ENCODE measurements around the gene DLK1. TPM values are rescaled to one million over a fixed set of nuclear protein-coding genes. Genes with fewer than 3 reads are reported as not detected.

Gene DLK1
- total RNA-seq, 1 experiment from 2014 or later: 0.69 TPM

DNA sequence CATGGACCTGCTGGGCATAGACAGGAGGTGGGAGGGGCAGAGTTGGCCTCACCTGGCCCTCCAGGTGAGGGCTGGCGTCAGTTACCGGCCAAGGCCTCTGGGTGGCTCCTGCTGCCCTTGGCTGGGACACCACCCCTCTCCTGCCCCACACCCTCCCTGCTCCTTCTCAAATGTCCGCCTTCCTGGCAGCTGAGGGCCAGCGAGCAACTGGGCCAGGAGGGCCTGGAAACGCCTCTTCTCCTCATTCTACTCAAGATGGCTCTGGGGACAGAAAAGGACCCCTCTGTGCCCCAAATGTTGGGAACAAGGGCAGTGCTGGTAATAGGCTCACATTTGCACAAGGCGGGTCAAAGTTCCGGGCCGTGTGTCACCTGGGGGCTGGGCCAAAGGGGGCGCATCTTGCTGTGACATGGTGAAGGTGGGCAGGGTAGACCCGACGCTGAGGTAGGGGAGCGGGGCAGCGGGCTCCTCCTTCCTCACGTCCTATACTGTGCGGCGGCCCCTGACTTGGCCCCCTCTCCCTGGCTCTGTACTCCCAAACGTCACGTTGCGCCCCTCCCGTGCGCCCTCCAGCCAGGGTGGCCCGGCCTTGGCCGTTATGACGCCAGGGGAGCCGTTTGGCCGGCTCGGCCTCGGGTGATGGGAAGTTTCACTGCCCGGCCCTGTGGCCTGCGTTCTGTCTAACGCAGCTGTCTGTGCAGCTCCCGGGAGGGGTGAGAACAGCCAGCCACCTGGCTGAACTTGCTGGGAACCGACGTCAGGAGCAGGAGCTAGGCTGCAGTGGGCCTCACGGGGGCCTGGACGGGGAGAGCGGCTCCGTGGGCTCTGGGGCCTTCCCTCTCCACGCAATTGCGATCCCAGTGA, 18.0 kb upstream of the DLK1 start:
- Histone ChIP-seq H3K36me3 (ENCODE audit: control insufficient read depth, insufficient read depth, low read length) (no peaks in the 10 kb centered on the region), H3K4me3 (ENCODE audit: low read depth in 2 of 2, low read length in 2 of 2) (no peak overlapping the region), H3K27me3 (ENCODE audit: control insufficient read depth, insufficient read depth, low read length) (no peaks in the 10 kb centered on the region), H3K27ac (ENCODE audit: low read length) (no peak overlapping the region), H3K9me3 (ENCODE audit: control insufficient read depth, insufficient read depth, low read depth, low read length) (no peaks in the 10 kb centered on the region), H3K4me1 (ENCODE audit: control insufficient read depth, insufficient read depth, low read length) (no peaks in the 10 kb centered on the region; the same call in 1 of the 2 replicates)
- ChIA-PET POLR2A (no interaction called here), CTCF (no interaction called here)
- in situ Hi-C loops (cut with HindIII; ENCODE audit: low pct_unique_long_range_greater_than_20kb, low sequenced_read_pairs) (no loop called here), intact Hi-C loops (cut with micrococcal nuclease; ENCODE audit: unreplicated experiment) (no loop called here)
- TF ChIP-seq, protein P1, sequence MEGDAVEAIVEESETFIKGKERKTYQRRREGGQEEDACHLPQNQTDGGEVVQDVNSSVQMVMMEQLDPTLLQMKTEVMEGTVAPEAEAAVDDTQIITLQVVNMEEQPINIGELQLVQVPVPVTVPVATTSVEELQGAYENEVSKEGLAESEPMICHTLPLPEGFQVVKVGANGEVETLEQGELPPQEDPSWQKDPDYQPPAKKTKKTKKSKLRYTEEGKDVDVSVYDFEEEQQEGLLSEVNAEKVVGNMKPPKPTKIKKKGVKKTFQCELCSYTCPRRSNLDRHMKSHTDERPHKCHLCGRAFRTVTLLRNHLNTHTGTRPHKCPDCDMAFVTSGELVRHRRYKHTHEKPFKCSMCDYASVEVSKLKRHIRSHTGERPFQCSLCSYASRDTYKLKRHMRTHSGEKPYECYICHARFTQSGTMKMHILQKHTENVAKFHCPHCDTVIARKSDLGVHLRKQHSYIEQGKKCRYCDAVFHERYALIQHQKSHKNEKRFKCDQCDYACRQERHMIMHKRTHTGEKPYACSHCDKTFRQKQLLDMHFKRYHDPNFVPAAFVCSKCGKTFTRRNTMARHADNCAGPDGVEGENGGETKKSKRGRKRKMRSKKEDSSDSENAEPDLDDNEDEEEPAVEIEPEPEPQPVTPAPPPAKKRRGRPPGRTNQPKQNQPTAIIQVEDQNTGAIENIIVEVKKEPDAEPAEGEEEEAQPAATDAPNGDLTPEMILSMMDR (IDR thresholded peaks at IDR 0.05): no peak
- TF ChIP-seq, protein P2, sequence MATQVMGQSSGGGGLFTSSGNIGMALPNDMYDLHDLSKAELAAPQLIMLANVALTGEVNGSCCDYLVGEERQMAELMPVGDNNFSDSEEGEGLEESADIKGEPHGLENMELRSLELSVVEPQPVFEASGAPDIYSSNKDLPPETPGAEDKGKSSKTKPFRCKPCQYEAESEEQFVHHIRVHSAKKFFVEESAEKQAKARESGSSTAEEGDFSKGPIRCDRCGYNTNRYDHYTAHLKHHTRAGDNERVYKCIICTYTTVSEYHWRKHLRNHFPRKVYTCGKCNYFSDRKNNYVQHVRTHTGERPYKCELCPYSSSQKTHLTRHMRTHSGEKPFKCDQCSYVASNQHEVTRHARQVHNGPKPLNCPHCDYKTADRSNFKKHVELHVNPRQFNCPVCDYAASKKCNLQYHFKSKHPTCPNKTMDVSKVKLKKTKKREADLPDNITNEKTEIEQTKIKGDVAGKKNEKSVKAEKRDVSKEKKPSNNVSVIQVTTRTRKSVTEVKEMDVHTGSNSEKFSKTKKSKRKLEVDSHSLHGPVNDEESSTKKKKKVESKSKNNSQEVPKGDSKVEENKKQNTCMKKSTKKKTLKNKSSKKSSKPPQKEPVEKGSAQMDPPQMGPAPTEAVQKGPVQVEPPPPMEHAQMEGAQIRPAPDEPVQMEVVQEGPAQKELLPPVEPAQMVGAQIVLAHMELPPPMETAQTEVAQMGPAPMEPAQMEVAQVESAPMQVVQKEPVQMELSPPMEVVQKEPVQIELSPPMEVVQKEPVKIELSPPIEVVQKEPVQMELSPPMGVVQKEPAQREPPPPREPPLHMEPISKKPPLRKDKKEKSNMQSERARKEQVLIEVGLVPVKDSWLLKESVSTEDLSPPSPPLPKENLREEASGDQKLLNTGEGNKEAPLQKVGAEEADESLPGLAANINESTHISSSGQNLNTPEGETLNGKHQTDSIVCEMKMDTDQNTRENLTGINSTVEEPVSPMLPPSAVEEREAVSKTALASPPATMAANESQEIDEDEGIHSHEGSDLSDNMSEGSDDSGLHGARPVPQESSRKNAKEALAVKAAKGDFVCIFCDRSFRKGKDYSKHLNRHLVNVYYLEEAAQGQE (IDR thresholded peaks at IDR 0.05; ENCODE audit: insufficient read depth in 1 of 2, low read depth in 2 of 2, low read length in 1 of 2): no peak
- TF ChIP-seq SIN3A (IDR thresholded peaks at IDR 0.05; ENCODE audit: borderline replicate concordance, insufficient read depth, low read depth, low read length): no peak
- TF ChIP-seq POLR2AphosphoS5 (IDR thresholded peaks at IDR 0.05; ENCODE audit: low read depth, low read length): no peak
- no peak for TF ChIP-seq TCF7L2 (IDR thresholded peaks at IDR 0.05; ENCODE audit: low read depth, low read length)
- BruUV-seq (replicated peaks): no TSS peak
- ATAC-seq: no peak
- DNase-seq (ENCODE audit: low read depth, low spot score): no peak

DNA sequence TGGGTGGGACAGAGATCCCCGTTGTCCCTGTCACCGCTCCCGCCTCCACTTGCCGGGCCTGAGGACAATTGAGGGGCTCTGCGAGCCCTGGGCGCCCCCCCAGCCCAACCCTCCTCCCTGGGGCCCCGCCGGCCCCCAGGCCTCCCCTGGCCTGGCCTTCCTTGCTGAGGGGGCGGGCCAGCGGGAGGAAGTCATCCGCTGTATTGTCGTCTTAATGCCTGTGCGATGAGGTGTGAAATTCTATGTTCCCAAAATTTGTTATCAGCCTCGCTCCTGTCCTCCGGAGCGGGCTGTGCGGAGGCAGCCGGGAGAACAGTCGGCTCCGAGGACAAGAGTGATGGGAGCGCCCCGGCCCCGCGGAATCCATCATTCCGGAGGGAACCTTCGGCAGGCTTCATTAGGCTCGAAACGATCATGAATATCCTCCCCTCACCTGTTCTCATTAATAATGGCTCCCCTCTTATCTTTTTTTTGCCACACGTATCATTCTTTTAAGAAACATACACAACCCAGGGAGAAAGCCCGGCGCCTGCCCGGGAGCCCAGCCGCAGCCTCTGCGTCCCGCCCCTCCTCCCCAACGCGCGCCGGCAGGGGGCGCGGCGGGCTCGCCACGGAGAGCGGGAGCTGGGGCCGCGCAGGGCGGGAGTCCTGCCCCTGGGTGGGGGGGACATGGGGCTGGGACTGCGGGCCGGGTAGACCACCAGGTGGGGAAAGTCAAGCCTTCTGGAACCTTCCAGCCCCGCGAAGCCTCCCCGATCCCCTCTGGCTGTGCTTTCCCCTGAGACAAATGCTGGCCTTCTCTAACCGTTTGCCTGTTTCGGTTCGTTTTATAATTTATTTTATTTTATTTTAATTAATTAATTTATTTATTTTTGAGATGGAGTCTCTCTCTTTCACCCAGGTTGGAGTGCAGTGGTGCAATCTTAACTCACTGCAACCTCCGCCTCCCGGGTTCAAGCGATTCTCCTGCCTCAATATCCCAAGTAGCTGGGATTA, 17.1 kb upstream of the DLK1 start:
- ChIA-PET CTCF (no interaction called here), POLR2A (no interaction called here)
- H3K27ac ChIP-seq (ENCODE audit: low read length): no peak overlapping the region
- TF ChIP-seq TCF7L2 (IDR thresholded peaks at IDR 0.05; ENCODE audit: low read depth, low read length) (no peak), SIN3A (IDR thresholded peaks at IDR 0.05; ENCODE audit: borderline replicate concordance, insufficient read depth, low read depth, low read length) (no peak), POLR2AphosphoS5 (IDR thresholded peaks at IDR 0.05; ENCODE audit: low read depth, low read length) (no peak)
- TF ChIP-seq, protein P2 (IDR thresholded peaks at IDR 0.05; ENCODE audit: insufficient read depth in 1 of 2, low read depth in 2 of 2, low read length in 1 of 2): no peak
- TF ChIP-seq, protein P1 (IDR thresholded peaks at IDR 0.05): no peak
- H3K4me1 ChIP-seq (ENCODE audit: control insufficient read depth, insufficient read depth, low read length): no peaks in the 10 kb centered on the region; the same call in none of the 2 replicates
- no TSS peak for BruUV-seq (replicated peaks)
- intact Hi-C loops (cut with micrococcal nuclease; ENCODE audit: unreplicated experiment): no loop called here
- in situ Hi-C loops (cut with HindIII; ENCODE audit: low pct_unique_long_range_greater_than_20kb, low sequenced_read_pairs): no loop called here
- H3K36me3 ChIP-seq (ENCODE audit: control insufficient read depth, insufficient read depth, low read length): no peaks in the 10 kb centered on the region
- H3K27me3 ChIP-seq (ENCODE audit: control insufficient read depth, insufficient read depth, low read length): no peaks in the 10 kb centered on the region
- ATAC-seq (no peak), DNase-seq (ENCODE audit: low read depth, low spot score) (no peak)
- H3K9me3 ChIP-seq (ENCODE audit: control insufficient read depth, insufficient read depth, low read depth, low read length): no peaks in the 10 kb centered on the region
- H3K4me3 ChIP-seq (ENCODE audit: low read depth in 2 of 2, low read length in 2 of 2): no peak overlapping the region

Measured in Panc1 (cell line).